ENCODE measurements around the gene TNFSF4.
"Not testable (repeated sequence)": the region's sequence is repeated elsewhere in the genome, so short reads cannot be mapped to it uniquely, and the experiment has no call there.

Gene TNFSF4

DNA sequence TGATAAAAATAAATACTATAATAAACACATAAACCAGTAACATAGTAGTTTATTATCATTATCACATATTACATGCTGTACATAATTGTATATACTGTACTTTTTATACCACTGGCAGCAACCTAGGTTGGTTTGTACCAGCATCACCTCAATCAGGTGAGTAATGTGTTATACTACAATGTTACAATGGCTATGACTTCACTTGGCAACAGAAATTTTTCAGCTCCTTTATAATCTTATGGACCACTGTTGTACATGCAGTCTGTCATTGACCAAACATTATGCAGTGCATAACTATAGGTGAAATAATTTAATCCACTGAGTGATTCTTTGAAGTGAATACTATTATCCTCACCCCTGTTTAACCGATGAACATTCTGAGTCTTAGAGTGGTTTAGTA is 44.5 kb downstream of the TNFSF4 start:
- no peak for FAIRE-seq

GRCh38 chr1:173161510-173162221 is 45.5 kb downstream of the TNFSF4 start:
- FAIRE-seq, result peak; percentile 58

DNA sequence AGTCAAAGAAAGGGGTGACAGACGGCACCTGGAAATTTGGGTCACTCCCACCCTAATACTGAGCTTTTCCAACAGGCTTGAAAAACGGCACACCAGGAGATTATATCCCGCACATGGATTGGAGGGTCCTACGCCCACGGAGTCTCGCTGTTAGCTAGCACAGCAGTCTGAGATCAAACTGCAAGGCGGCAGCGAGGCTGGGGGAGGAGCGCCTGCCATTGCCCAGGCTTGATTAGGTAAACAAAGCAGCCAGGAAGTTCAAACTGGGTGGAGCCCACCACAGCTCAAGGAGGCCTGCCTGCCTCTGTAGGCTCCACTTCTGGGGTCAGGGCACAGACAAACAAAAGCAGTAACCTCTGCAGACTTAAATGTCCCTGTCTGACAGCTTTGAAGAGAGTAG is 53.2 kb downstream of the TNFSF4 start:
- FAIRE-seq, result not testable (repeated sequence)

- FAIRE-seq, result no peak
Observed at GRCh38 chr1:173153503-173153902, 53.6 kb downstream of the TNFSF4 start.

- no peak for FAIRE-seq
Observed at GRCh38 chr1:173152598-173152997, 54.5 kb downstream of the TNFSF4 start.

GRCh38 chr1:173150795-173151194 is 56.3 kb downstream of the TNFSF4 start:
- FAIRE-seq, result no peak

- FAIRE-seq, result no peak
Observed at GRCh38 chr1:173149887-173150286, 57.2 kb downstream of the TNFSF4 start.

DNA sequence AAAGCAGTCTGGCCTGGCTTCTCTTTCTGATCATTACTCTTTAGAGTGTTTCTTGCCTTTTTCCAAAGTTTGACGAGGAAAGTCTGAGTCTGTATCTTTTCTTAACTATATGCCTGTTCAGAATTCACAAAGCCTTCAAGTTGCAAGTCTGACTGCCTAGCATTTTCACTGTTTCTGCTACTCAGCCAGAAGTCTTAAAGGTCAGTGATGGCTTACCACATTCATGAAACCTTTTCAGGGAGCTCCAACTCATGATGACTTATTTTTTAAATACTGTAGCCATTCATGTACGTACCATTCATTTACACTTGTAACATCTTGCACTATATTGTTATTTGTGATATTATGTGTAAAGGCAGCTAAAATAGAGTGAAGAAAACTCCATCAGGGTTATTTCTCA is 58.2 kb downstream of the TNFSF4 start:
- FAIRE-seq, result no peak

GRCh38 chr1:173148545-173148944 is 58.6 kb downstream of the TNFSF4 start:
- FAIRE-seq, result no peak

DNA sequence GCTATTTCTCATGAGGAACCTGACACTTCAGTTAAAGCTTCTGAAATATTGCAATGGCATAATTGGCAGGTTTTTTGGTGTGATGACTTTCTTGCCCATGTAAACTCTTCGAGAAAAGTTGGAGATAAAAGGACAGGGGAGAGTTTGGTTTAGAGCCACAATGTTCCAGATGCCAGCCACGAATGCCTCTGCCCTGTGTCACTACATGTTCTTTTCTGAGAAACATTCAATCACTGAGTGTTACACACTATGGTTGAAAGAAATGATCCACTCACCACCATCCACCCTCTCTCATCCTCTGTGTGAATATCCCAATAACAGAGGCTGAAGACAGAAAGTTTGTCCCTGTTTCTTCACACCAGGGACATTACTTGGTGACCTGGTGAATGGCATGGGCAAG is 66.4 kb downstream of the TNFSF4 start:
- FAIRE-seq, result no peak

DNA sequence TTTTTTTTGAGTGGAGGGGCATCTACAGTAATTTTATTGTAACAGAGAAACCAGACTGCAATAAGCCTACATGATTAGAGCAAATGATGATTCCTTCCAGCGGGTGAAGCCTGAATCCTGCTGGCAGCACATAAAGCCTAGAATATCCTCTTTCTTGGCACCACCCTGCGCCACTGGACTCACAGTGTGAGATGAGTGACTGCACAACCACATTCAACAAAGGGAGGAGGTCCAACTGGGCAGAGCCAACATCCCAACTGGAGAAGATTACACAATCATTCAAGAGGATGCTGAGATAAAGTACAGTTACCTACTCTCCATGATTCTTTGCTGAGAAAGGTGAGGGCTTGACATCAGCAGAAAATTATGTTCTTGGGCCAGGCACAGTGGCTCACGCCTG is 67.4 kb downstream of the TNFSF4 start:
- no peak for FAIRE-seq

DNA sequence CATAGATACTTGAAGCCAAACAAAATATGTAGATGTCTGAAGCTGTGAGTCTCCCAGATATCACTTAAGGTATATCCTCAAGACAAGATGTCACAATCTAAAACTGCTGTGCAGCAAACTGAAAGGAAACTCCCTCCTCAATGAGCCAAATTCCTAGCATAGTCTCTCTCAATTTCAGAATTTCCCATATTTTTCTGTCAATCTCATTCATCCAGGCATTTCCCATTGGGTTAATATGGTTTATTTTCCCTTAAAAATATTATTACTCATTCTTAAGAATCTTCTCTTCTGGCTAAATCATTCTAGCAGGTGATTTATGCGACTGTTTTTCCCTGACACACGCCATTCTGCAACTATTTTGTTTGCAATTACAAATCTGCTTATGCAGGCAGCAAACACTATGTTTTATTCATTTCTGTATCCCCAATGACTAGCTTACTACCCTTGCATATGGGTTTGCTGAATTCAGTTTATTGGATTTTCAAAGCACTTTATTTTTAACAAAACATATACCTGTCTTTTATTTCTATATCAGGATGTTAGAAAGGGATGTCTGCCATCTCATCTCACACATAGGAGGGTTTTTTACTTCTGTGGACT is 69.9 kb downstream of the TNFSF4 start:
- FAIRE-seq, result no peak

DNA sequence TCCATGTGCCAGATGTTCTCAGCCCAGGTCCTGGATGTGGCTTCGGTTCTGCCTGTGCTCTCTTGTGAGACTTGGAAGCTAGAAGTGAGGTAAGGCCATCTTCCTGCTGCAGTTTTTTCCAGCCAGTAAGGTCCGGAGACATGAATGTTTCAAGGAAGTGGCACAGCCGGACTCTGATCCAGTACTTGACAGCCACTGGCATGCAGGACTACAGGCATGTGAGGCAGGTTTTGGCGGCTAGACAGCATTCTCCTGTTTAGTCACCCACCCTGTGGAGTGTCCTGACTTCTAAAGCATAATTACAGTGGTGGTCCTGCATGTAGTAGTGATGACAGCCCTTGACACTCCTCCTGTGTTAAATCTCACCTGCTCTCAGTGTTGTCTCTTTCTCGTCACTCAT is 72.3 kb downstream of the TNFSF4 start:
- no peak for FAIRE-seq

DNA sequence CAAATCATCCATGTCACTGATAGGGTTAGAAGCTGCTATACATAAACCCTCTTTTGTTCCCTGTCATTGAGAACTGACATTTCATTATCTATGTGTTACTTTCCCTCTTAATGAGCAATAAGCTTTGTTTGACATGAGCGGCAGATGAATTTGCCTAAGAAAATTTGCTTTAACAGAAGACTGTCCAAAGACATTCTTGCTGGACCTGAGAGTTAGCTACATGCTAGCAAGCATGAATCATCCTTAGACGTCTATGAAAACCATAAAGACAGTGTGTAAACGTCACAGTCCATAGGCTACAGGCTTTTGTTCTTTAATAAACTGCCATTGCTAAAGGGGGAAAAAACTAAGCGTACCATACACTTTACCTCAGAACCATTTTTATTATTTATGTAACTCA is 73.1 kb downstream of the TNFSF4 start:
- no peak for FAIRE-seq
